ENCODE results near the gene PLPPR3. TPM values are rescaled to one million over a fixed set of nuclear protein-coding genes. Genes with fewer than 3 reads are reported as not detected.
"Not testable (repeated sequence)": the region's sequence is repeated elsewhere in the genome, so short reads cannot be mapped to it uniquely, and the experiment has no call there.

PLPPR3 gene
- total RNA-seq, 1 experiment from 2014 or later = 57.9 TPM

- H3K18ac ChIP-seq (ENCODE audit: insufficient read length, low read depth, low read length) = no peak overlapping the region
- H3K4ac ChIP-seq (ENCODE audit: low read depth, low read length) = no peak overlapping the region
- no peak overlapping the region for H2AK5ac ChIP-seq (ENCODE audit: insufficient read length, low read length)
- Mint-ChIP-seq H3K4me3 (peak overlapping the region in 1 of 2 experiments; percentile 73; a peak in 4 of 5 replicates), H3K27ac (no peak overlapping the region), H3K27me3 (ENCODE audit: low read depth) (peaks cover 55% of the 10 kb centered on the region), H3K4me1 (peaks cover 2 to 11% of the 10 kb centered on the region in 2 experiments; a peak in 2 of 4 replicates), H3K36me3 (ENCODE audit: insufficient read depth in 1 of 3, low read depth in 3 of 3) (no peaks in the 10 kb centered on the region; a peak in 1 of 7 replicates), H3K9me3 (peaks cover 0 to 4% of the 10 kb centered on the region in 2 experiments; a peak in 2 of 5 replicates)
- H4K20me1 ChIP-seq (ENCODE audit: control insufficient read depth, insufficient read depth, insufficient read length) = no peaks in the 10 kb centered on the region
- H3K9ac ChIP-seq (ENCODE audit: extremely low read depth, insufficient read length, low read length) = no peak overlapping the region
- H3K27ac ChIP-seq (ENCODE audit: insufficient read length, low read depth, low read length) = no peak overlapping the region
- H3K9me3 ChIP-seq (ENCODE audit: control insufficient read depth, low read depth, low read length) = no peaks in the 10 kb centered on the region
- no peak overlapping the region for H2BK120ac ChIP-seq (ENCODE audit: low read depth, low read length, poor library complexity, severe bottlenecking)
- peak overlapping the region; percentile 9 for H3K4me2 ChIP-seq (ENCODE audit: insufficient read depth, insufficient read length, low read length)
- peak; percentile 36; the same call in 1 of the 3 replicates for TF ChIP-seq CTCF (conservative IDR thresholded peaks at IDR 0.05)
- H2BK20ac ChIP-seq (ENCODE audit: low read depth, low read length, poor library complexity, severe bottlenecking) = no peak overlapping the region
- H2BK12ac ChIP-seq (ENCODE audit: insufficient read length, low read depth, low read length) = no peak overlapping the region
- H4K8ac ChIP-seq (replicated peaks; ENCODE audit: insufficient read length, low read depth, low read length) = no peak overlapping the region
- H3K27me3 ChIP-seq (ENCODE audit: insufficient read depth, low read length) = peaks cover 3% of the 10 kb centered on the region; the same call in 1 of the 2 replicates
- H3K79me1 ChIP-seq (ENCODE audit: insufficient read depth, low read depth, low read length, poor library complexity, severe bottlenecking) = no peaks in the 10 kb centered on the region
- no peak overlapping the region for H2BK15ac ChIP-seq (ENCODE audit: low read depth, low read length)
- no peak overlapping the region for H3K23ac ChIP-seq (ENCODE audit: insufficient read length, low read depth, low read length)
- peak; percentile 69 for DNase-seq
- H3K23me2 ChIP-seq (ENCODE audit: insufficient read length, low read depth, low read length, poor library complexity, severe bottlenecking) = peaks cover 2% of the 10 kb centered on the region
- no CpG with 5 or more reads among the region's 46 CpGs for WGBS (ENCODE audit: extremely low coverage, insufficient read length, low lambda C conversion rate)
- H3K79me2 ChIP-seq (ENCODE audit: insufficient read depth, low read length) = no peaks in the 10 kb centered on the region
- H3T11ph ChIP-seq (ENCODE audit: low read length) = no peak overlapping the region
- H2AFZ ChIP-seq (ENCODE audit: low read length) = no peak overlapping the region
- no peak overlapping the region for H2BK5ac ChIP-seq (ENCODE audit: insufficient read length, low read length)
- no peak overlapping the region for H3K56ac ChIP-seq (ENCODE audit: insufficient read length, low read depth, low read length)
- H3K4me1 ChIP-seq (ENCODE audit: insufficient read depth, low read length) = no peaks in the 10 kb centered on the region
- H3K14ac ChIP-seq (ENCODE audit: insufficient read depth, low read length) = no peak overlapping the region; the same call in 1 of the 2 replicates
- H4K91ac ChIP-seq (ENCODE audit: insufficient read length, low read depth, low read length) = no peak overlapping the region
- no peak overlapping the region for H4K5ac ChIP-seq (ENCODE audit: insufficient read length, low read depth, low read length)
These were observed 21.6 kb upstream of the PLPPR3 start for GRCh38 chr19:843180-843835.

- not testable (repeated sequence) for H3K4me2 ChIP-seq (ENCODE audit: insufficient read depth, insufficient read length, low read length); H2BK12ac ChIP-seq (ENCODE audit: insufficient read length, low read depth, low read length); H3K23ac ChIP-seq (ENCODE audit: insufficient read length, low read depth, low read length); H3K9me3 Mint-ChIP-seq; H3K18ac ChIP-seq (ENCODE audit: insufficient read length, low read depth, low read length); H3K27ac Mint-ChIP-seq; H3K79me2 ChIP-seq (ENCODE audit: insufficient read depth, low read length); H3K9ac ChIP-seq (ENCODE audit: extremely low read depth, insufficient read length, low read length); H4K20me1 ChIP-seq (ENCODE audit: control insufficient read depth, insufficient read depth, insufficient read length); H3T11ph ChIP-seq (ENCODE audit: low read length); H3K27ac ChIP-seq (ENCODE audit: insufficient read length, low read depth, low read length); H2BK5ac ChIP-seq (ENCODE audit: insufficient read length, low read length); H4K8ac ChIP-seq (replicated peaks; ENCODE audit: insufficient read length, low read depth, low read length); H3K27me3 ChIP-seq (ENCODE audit: insufficient read depth, low read length); H3K23me2 ChIP-seq (ENCODE audit: insufficient read length, low read depth, low read length, poor library complexity, severe bottlenecking); H2BK15ac ChIP-seq (ENCODE audit: low read depth, low read length); H3K9me3 ChIP-seq (ENCODE audit: control insufficient read depth, low read depth, low read length); H2BK120ac ChIP-seq (ENCODE audit: low read depth, low read length, poor library complexity, severe bottlenecking); H3K36me3 Mint-ChIP-seq (ENCODE audit: insufficient read depth in 1 of 3, low read depth in 3 of 3); H3K79me1 ChIP-seq (ENCODE audit: insufficient read depth, low read depth, low read length, poor library complexity, severe bottlenecking); H4K5ac ChIP-seq (ENCODE audit: insufficient read length, low read depth, low read length); H4K91ac ChIP-seq (ENCODE audit: insufficient read length, low read depth, low read length); DNase-seq; H3K14ac ChIP-seq (ENCODE audit: insufficient read depth, low read length); H3K56ac ChIP-seq (ENCODE audit: insufficient read length, low read depth, low read length); H2BK20ac ChIP-seq (ENCODE audit: low read depth, low read length, poor library complexity, severe bottlenecking); H3K4me1 ChIP-seq (ENCODE audit: insufficient read depth, low read length); H3K4ac ChIP-seq (ENCODE audit: low read depth, low read length); H2AFZ ChIP-seq (ENCODE audit: low read length); H2AK5ac ChIP-seq (ENCODE audit: insufficient read length, low read length)
- WGBS (ENCODE audit: extremely low coverage, insufficient read length, low lambda C conversion rate) = no CpG with 5 or more reads among the region's 7 CpGs
- Mint-ChIP-seq H3K4me1 (peaks cover 2 to 11% of the 10 kb centered on the region in 2 experiments; a peak in 2 of 4 replicates), H3K27me3 (ENCODE audit: low read depth) (peaks cover 52% of the 10 kb centered on the region), H3K4me3 (peak overlapping the region in 1 of 2 experiments; percentile 73; a peak in 3 of 5 replicates)
These were observed 21.0 kb upstream of the PLPPR3 start for GRCh38 chr19:842802-843179.

Data from H9 (cell line).